CD4-positive, CD25-positive, alpha-beta regulatory T cell (primary cell): ENCODE data around the gene CALR3. TPM values are rescaled to one million over a fixed set of nuclear protein-coding genes. Genes with fewer than 3 reads are reported as not detected.
"Not testable (repeated sequence)": the region's sequence is repeated elsewhere in the genome, so short reads cannot be mapped to it uniquely, and the experiment has no call there.

Experiments used
- ATAC-seq, 2 donors: fragments of 150-1000 bp; cut with Tn5 transposase; one replicate each; pipeline ENCODE4 v1.10.0; 2021; ENCODE audit warnings: low read depth in 2 of 2, moderate number of reproducible peaks in 2 of 2, moderate library complexity in 1 of 2
- DNase-seq, 3 donors: peaks; one replicate each; pipeline versions ENCODE4 v3.0.0 to v3.0.0-alpha.2; 2012 to 2022; ENCODE audit warnings: mixed read lengths in 1 of 3
- H3K27ac ChIP-seq: one replicate; pipeline ENCODE4 v1.7.0; 2013; ENCODE audit warnings: mild to moderate bottlenecking, low read length; ENCODE audit not compliant: insufficient read depth, poor library complexity, severe bottlenecking
- H3K27me3 ChIP-seq: one replicate; pipeline ENCODE4 v1.7.0; 2013; ENCODE audit warnings: low read length; ENCODE audit not compliant: control insufficient read depth, insufficient read depth
- H3K36me3 ChIP-seq: one replicate; pipeline ENCODE4 v1.7.0; 2013; ENCODE audit warnings: mild to moderate bottlenecking, low read length, moderate library complexity; ENCODE audit not compliant: control insufficient read depth, insufficient read depth
- H3K4me1 ChIP-seq: 2 replicates; pipeline ENCODE4 v1.7.0; 2013; ENCODE audit warnings: mild to moderate bottlenecking, low read length; ENCODE audit not compliant: insufficient read depth, control insufficient read depth, poor library complexity, severe bottlenecking
- H3K4me3 ChIP-seq: one replicate; pipeline ENCODE4 v1.7.0; 2013; ENCODE audit warnings: low read depth, mild to moderate bottlenecking, low read length, moderate library complexity
- H3K9me3 ChIP-seq, 2 experiments: 1 replicate in 1 of 2; 2 replicates in 1 of 2; pipeline ENCODE4 v1.7.0; 2013; ENCODE audit warnings: low read length in 2 of 2, mild to moderate bottlenecking in 1 of 2, moderate library complexity in 1 of 2; ENCODE audit not compliant: control insufficient read depth in 2 of 2
- H3K27ac Mint-ChIP-seq, 3 donors: one replicate each; pipeline ENCODE4 v1.8.0; 2020 to 2022; ENCODE audit warnings: mild to moderate bottlenecking in 3 of 3, mixed read lengths in 3 of 3, moderate library complexity in 2 of 3
- H3K27me3 Mint-ChIP-seq: one replicate; pipeline ENCODE4 v1.8.0; 2022; ENCODE audit warnings: mild to moderate bottlenecking, mixed read lengths
- H3K36me3 Mint-ChIP-seq: one replicate; pipeline ENCODE4 v1.8.0; 2020; ENCODE audit warnings: mixed read lengths
- H3K4me1 Mint-ChIP-seq, 4 donors: one replicate each; pipeline ENCODE4 v1.8.0; 2020 to 2022; ENCODE audit warnings: mixed read lengths in 4 of 4, mild to moderate bottlenecking in 1 of 4
- H3K4me3 Mint-ChIP-seq, 4 donors: one replicate each; pipeline ENCODE4 v1.8.0; 2020 to 2022; ENCODE audit warnings: mild to moderate bottlenecking in 4 of 4, mixed read lengths in 4 of 4, moderate library complexity in 3 of 4
- H3K9me3 Mint-ChIP-seq, 7 donors: one replicate each; pipeline ENCODE4 v1.8.0; 2020 to 2022; ENCODE audit warnings: mixed read lengths in 7 of 7, mild to moderate bottlenecking in 3 of 7, moderate library complexity in 2 of 7
- polyA plus RNA-seq, 4 donors: library from polyadenylated mRNA; unstranded; fragments of 300-500 nt; fragmentation: Illumina TruSeq; gene quantifications; one replicate each; pipeline ENCODE4 v1.2.3, GENCODE V29; 2021
- total RNA-seq: library from RNA; stranded (reverse); gene quantifications from one replicate; pipeline ENCODE4 v1.2.3, GENCODE V29; 2022

The CALR3 gene
- total and polyA plus RNA-seq, 5 donors from 2014 or later: not detected

DNA sequence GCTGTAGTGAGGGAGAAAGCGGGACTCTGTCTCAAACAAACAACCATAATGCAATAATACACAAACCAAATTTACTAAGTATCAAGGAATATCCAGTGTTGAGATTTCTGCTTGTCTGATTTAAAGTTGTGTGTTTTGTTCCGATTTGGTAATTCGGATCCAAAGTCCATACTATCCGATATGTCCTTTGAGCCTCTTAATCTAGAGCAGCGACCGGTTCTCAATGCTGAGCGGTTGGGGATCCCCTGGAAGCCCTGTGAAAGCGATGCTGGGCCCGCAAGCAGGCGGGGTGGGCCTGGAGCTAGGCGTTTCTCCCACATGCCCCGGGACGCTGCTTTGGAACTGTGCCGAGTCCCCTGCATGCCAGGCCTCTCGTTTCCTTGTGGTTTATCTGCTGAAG, 20.4 kb upstream of the CALR3 start:
- Histone ChIP-seq H3K27ac (no peak overlapping the region), H3K36me3 (peaks cover 43% of the 10 kb centered on the region), H3K27me3 (no peaks in the 10 kb centered on the region), H3K4me3 (no peak overlapping the region), H3K9me3 (no peaks in the 10 kb centered on the region), H3K4me1 (no peaks in the 10 kb centered on the region)
- Mint-ChIP-seq H3K4me1 (no peaks in the 10 kb centered on the region), H3K9me3 (no peaks in the 10 kb centered on the region), H3K36me3 (peaks cover 17% of the 10 kb centered on the region), H3K27ac (no peak overlapping the region), H3K27me3 (no peaks in the 10 kb centered on the region), H3K4me3 (no peak overlapping the region)
- ATAC-seq: no peak
- DNase-seq: no peak

DNA sequence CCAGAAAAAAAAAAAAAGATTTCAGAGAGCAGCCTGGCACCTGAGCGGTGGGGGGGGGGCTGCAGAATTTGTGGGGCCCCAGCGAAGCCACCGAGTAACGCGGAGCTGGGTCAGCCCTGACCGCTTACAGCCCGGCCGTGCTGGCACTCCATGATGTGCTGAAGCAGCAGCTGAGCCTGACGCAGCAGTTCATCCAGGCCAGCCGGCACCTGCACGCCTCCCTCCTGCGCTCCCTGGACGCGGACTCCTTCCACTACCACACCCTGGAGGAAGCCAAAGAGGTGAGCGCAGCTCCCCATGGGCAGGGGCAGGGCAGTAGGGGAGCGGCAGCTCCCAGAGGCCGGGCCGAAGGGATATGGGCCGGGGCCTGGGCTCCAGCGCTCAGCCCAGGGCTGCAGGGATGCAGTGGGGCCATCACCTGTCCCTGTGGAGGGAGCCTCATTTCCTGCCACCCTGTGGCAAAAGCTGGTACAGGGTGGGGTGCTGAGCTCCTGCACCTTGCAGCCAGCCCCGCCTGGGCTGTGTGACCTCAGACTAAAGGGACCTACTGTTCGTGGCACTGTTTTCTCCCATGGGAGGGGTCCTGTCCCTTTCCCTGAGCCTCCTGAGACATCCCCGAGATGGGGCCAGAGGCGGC, 18.5 kb upstream of the CALR3 start:
- no peak overlapping the region for H3K4me3 Mint-ChIP-seq
- H3K27ac ChIP-seq: no peak overlapping the region
- no peaks in the 10 kb centered on the region for H3K9me3 Mint-ChIP-seq
- no peak overlapping the region for H3K4me3 ChIP-seq
- H3K27me3 ChIP-seq: no peaks in the 10 kb centered on the region
- H3K36me3 Mint-ChIP-seq: peaks cover 16% of the 10 kb centered on the region
- H3K4me1 ChIP-seq: no peaks in the 10 kb centered on the region
- no peaks in the 10 kb centered on the region for H3K4me1 Mint-ChIP-seq
- DNase-seq (no peak), ATAC-seq (no peak)
- H3K27me3 Mint-ChIP-seq: no peaks in the 10 kb centered on the region
- H3K9me3 ChIP-seq: no peaks in the 10 kb centered on the region
- H3K36me3 ChIP-seq: peaks cover 25% of the 10 kb centered on the region
- no peak overlapping the region for H3K27ac Mint-ChIP-seq

DNA sequence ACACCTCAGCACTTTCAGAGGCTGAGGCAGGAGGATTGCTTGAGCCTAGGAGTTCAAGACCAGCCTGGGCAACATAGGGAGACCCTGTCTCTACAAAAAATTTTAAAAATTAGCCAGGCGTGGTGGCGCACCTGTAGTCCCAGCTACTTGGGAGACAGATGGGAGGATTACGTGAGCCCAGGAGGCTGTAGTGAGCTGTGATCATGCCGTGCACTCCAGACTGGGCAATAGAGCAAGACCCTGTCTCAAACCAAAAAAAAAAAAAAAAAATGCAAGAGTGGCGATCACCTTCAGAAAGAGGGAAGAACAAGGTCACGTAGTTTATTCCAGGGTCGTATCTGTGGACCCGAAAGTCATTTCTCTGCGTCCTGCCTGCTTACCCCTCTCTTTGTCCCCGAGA, 16.6 kb upstream of the CALR3 start:
- DNase-seq, H3K36me3 Mint-ChIP-seq, H3K27me3 Mint-ChIP-seq, H3K9me3 ChIP-seq, ATAC-seq, H3K36me3 ChIP-seq, H3K9me3 Mint-ChIP-seq, H3K27ac Mint-ChIP-seq, H3K4me1 Mint-ChIP-seq, H3K27ac ChIP-seq, H3K4me3 ChIP-seq, H3K27me3 ChIP-seq, H3K4me3 Mint-ChIP-seq, H3K4me1 ChIP-seq: not testable (repeated sequence)

DNA sequence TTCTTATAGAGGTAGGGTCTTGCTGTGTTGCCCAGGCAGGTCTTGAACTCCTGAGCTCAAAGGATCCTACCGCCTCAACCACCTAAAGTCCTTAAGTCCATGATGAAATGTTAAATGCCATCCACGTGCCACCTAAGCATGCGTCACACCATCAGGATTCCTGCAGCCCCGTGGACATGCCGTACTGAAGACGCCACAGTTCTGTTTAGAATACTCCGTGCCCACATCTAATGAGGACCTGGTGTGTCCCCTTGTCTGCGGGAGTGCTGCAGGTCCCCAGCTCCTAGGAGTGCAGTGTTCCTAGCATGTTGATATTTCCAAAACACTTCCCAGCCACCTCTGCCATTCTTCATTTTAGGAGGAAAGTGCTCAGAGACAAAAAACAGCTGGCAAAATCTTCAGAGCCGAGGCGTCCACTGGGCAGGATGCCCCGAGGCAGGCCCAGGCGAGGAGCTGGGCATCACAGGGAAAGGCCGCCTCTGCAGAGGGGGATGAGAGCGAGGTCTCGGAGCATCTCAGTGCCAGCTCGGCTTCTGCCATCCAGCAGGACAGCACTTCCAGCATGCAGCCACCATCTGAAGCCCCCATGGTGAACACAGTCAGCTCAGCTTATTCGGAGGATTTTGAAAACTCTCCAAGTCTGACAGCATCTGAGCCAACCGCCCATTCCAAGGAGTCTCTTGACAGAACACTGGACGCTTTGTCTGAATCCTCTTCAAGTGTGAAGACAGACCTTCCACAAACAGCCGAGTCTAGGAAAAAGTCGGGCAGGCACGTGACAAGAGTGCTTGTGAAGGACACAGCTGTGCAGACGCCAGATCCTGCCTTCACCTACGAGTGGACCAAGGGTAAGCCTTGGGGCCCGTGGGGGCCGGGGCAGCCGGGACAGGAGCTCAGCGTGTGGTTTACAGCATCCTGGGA, 13.4 kb upstream of the CALR3 start:
- Mint-ChIP-seq H3K36me3 (peaks cover 10% of the 10 kb centered on the region), H3K27me3 (no peaks in the 10 kb centered on the region), H3K4me1 (no peaks in the 10 kb centered on the region), H3K4me3 (no peak overlapping the region), H3K9me3 (no peaks in the 10 kb centered on the region), H3K27ac (no peak overlapping the region)
- H3K4me3 ChIP-seq: no peak overlapping the region
- no peaks in the 10 kb centered on the region for H3K27me3 ChIP-seq
- H3K27ac ChIP-seq: no peak overlapping the region
- ATAC-seq (no peak), DNase-seq (no peak)
- no peaks in the 10 kb centered on the region for H3K9me3 ChIP-seq
- H3K4me1 ChIP-seq: no peaks in the 10 kb centered on the region
- peaks cover 3% of the 10 kb centered on the region for H3K36me3 ChIP-seq

DNA sequence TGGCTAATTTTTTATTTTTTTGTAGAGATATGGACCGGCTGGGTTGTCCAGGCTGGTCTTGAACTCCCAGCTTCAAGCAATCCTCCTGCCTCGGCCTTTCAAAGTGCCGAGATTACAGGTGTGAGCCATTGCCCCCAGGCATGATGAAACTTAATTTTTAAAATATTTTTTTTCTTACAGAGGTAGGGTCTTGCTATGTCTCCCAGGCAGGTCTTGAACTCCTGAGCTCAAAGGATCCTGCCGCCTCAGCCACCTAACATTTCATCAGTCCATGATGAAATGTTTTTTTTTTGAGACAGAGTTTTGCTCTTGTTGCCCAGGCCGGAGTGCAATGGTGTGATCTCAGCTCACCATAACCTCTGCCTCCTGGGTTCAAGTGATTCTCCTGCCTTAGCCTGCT, 12.6 kb upstream of the CALR3 start:
- Histone ChIP-seq H3K27ac (no peak overlapping the region), H3K27me3 (no peaks in the 10 kb centered on the region), H3K4me1 (no peaks in the 10 kb centered on the region), H3K36me3 (peaks cover 3% of the 10 kb centered on the region), H3K4me3 (no peak overlapping the region), H3K9me3 (no peaks in the 10 kb centered on the region)
- Mint-ChIP-seq H3K27ac (no peak overlapping the region), H3K4me3 (no peak overlapping the region), H3K36me3 (peaks cover 10% of the 10 kb centered on the region), H3K4me1 (no peaks in the 10 kb centered on the region), H3K9me3 (no peaks in the 10 kb centered on the region), H3K27me3 (no peaks in the 10 kb centered on the region)
- DNase-seq (no peak), ATAC-seq (no peak)

DNA sequence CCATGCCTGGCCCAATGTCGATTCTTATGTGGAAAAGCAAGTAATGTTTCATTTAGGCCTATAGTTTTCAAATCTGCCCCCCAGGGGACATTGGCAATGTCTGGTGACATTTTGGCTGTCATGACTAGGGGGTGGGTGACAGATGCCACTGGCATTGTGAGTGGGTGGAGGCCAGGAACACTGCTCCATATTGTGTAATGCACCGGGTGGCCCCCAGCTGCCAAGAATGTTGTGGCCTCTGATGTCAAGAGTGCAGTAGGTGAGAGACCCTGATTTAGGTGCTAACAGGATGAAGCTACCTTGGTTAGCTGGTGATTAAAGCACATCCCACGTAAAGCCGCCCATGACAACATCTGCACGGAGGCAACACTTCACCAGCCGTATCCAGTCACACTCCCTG, 11.0 kb upstream of the CALR3 start:
- Mint-ChIP-seq H3K27me3 (no peaks in the 10 kb centered on the region), H3K36me3 (peaks cover 9% of the 10 kb centered on the region), H3K27ac (no peak overlapping the region), H3K9me3 (no peaks in the 10 kb centered on the region), H3K4me3 (no peak overlapping the region), H3K4me1 (peaks cover 0 to 6% (median 2%) of the 10 kb centered on the region in 4 donors)
- no peaks in the 10 kb centered on the region for H3K36me3 ChIP-seq
- H3K27ac ChIP-seq: no peak overlapping the region
- ATAC-seq: no peak
- no peaks in the 10 kb centered on the region for H3K4me1 ChIP-seq
- no peak for DNase-seq
- no peaks in the 10 kb centered on the region for H3K27me3 ChIP-seq
- no peaks in the 10 kb centered on the region for H3K9me3 ChIP-seq
- H3K4me3 ChIP-seq: no peak overlapping the region

DNA sequence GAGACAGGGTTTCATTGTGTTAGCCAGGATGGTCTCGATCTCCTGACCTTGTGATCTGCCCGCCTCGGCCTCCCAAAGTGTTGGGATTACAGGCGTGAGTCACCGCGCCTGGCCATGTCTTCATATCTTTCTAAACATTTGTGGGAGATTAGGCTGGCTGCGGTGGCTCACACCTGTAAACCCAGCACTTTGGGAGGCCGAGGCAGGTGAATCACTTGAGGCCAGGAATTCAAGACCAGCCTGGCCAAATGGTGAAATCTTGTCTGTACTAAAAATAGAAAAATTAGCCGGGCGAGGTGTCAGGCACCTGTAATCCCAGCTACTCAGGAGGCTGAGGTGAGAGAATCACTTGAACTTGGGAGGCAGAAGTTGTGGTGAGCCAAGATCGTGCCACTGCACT, 10.2 kb upstream of the CALR3 start:
- not testable (repeated sequence) for H3K27me3 Mint-ChIP-seq, H3K36me3 ChIP-seq, H3K9me3 ChIP-seq, H3K27me3 ChIP-seq, H3K4me3 Mint-ChIP-seq, H3K27ac ChIP-seq, H3K4me1 Mint-ChIP-seq, H3K27ac Mint-ChIP-seq, H3K4me1 ChIP-seq, ATAC-seq, DNase-seq, H3K9me3 Mint-ChIP-seq, H3K4me3 ChIP-seq
- H3K36me3 Mint-ChIP-seq: peaks cover 10% of the 10 kb centered on the region

DNA sequence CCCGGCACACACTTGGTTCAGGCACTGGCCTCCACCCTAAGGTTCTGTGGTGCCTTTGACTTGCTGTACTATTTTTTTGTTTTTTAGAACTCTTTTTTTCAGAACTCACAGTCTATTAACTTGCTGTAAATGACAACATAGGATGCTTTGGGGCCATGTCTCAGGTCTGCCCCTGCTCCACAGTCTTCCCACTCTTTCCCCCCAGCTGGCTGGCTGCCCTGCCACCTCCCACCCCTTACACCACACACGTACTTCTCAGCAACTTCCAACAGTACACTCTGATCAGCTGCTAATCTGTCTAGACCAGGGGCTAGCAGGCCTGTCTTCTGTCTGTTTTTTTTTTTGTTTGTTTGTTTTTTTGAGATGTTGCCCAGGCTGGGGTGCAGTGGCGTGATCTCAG, 8.3 kb upstream of the CALR3 start:
- Mint-ChIP-seq H3K36me3 (peaks cover 10% of the 10 kb centered on the region), H3K4me1 (peaks cover 0 to 6% (median 2%) of the 10 kb centered on the region in 4 donors), H3K27ac (no peak overlapping the region), H3K27me3 (no peaks in the 10 kb centered on the region), H3K9me3 (no peaks in the 10 kb centered on the region), H3K4me3 (no peak overlapping the region)
- no peaks in the 10 kb centered on the region for H3K27me3 ChIP-seq
- H3K27ac ChIP-seq: no peak overlapping the region
- no peaks in the 10 kb centered on the region for H3K4me1 ChIP-seq
- no peak overlapping the region for H3K4me3 ChIP-seq
- no peak for DNase-seq
- no peaks in the 10 kb centered on the region for H3K36me3 ChIP-seq
- H3K9me3 ChIP-seq: no peaks in the 10 kb centered on the region
- ATAC-seq: no peak
